HFFc6 (cell line): ENCODE data around the gene CLCNKB. TPM values are rescaled to one million over a fixed set of nuclear protein-coding genes. Genes with fewer than 3 reads are reported as not detected.
"Not testable (repeated sequence)": the region's sequence is repeated elsewhere in the genome, so short reads cannot be mapped to it uniquely, and the experiment has no call there.

Experiments
- DNase-seq: peaks from one replicate; pipeline ENCODE4 v3.0.0-alpha.2; 2018
- H3K27ac Mint-ChIP-seq: 2 replicates; pipeline ENCODE4 v1.8.0; 2020; ENCODE audit warnings: mild to moderate bottlenecking, mixed read lengths
- H3K27me3 Mint-ChIP-seq: 2 replicates; pipeline ENCODE4 v1.8.0; 2021; ENCODE audit warnings: mild to moderate bottlenecking, moderate library complexity, mixed read lengths; ENCODE audit not compliant: insufficient read depth
- H3K36me3 Mint-ChIP-seq: 2 replicates; pipeline ENCODE4 v1.8.0; 2021; ENCODE audit warnings: low read depth, mixed read lengths
- H3K4me1 Mint-ChIP-seq: 2 replicates; pipeline ENCODE4 v1.8.0; 2020; ENCODE audit warnings: low read depth, mixed read lengths
- H3K4me3 Mint-ChIP-seq: 2 replicates; pipeline ENCODE4 v1.8.0; 2020; ENCODE audit warnings: mild to moderate bottlenecking, moderate library complexity, mixed read lengths
- H3K9me3 Mint-ChIP-seq: 2 replicates; pipeline ENCODE4 v1.8.0; 2020; ENCODE audit warnings: mild to moderate bottlenecking, mixed read lengths
- CTCF ChIP-seq: fragments of 200-600 bp; sonication (generic); IDR thresholded peaks from 2 replicates; pipeline ENCODE4 v1.5.0; 2021; ENCODE audit warnings: antibody characterized with exemption, mild to moderate bottlenecking
- total RNA-seq, 6 experiments: library from RNA; stranded (reverse); fragmentation: NEBNext Ultra II Directional; extraction: Animal tissue kit (Norgen Biotek cat#: 25700); gene quantifications; 2 replicates in 1 of 6; 3 replicates in 5 of 6; pipeline ENCODE4 v1.2.3, GENCODE V29; 2021

Gene CLCNKB
- total RNA-seq, 6 experiments from 2014 or later: 0.10 to 0.14 TPM; not detected in 4

GRCh38 chr1:16032388-16033102 is 11.0 kb upstream of the CLCNKB start:
- no peak overlapping the region for H3K27ac Mint-ChIP-seq
- H3K36me3 Mint-ChIP-seq: no peaks in the 10 kb centered on the region
- H3K4me3 Mint-ChIP-seq: no peak overlapping the region
- H3K27me3 Mint-ChIP-seq: peaks cover 5% of the 10 kb centered on the region
- H3K9me3 Mint-ChIP-seq: no peaks in the 10 kb centered on the region
- TF ChIP-seq CTCF: peak; percentile 96
- peaks cover 7% of the 10 kb centered on the region for H3K4me1 Mint-ChIP-seq
- DNase-seq: peak; percentile 77

- H3K27me3 Mint-ChIP-seq: peaks cover 10% of the 10 kb centered on the region
- not testable (repeated sequence) for H3K36me3 Mint-ChIP-seq, H3K9me3 Mint-ChIP-seq, H3K27ac Mint-ChIP-seq, H3K4me1 Mint-ChIP-seq, H3K4me3 Mint-ChIP-seq, DNase-seq
- TF ChIP-seq CTCF: peak; percentile 54
These were observed 10.4 kb upstream of the CLCNKB start for GRCh38 chr1:16033103-16033632.

- not testable (repeated sequence) for H3K4me3 Mint-ChIP-seq, H3K9me3 Mint-ChIP-seq, H3K4me1 Mint-ChIP-seq, H3K27ac Mint-ChIP-seq, H3K36me3 Mint-ChIP-seq, DNase-seq
- peaks cover 11% of the 10 kb centered on the region for H3K27me3 Mint-ChIP-seq
These were observed 7.1 kb upstream of the CLCNKB start for GRCh38 chr1:16036461-16036860.

GRCh38 chr1:16038620-16038912 is 5.0 kb upstream of the CLCNKB start:
- no peaks in the 10 kb centered on the region for H3K36me3 Mint-ChIP-seq
- peaks cover 18% of the 10 kb centered on the region for H3K27me3 Mint-ChIP-seq
- H3K4me1 Mint-ChIP-seq: no peaks in the 10 kb centered on the region
- H3K4me3 Mint-ChIP-seq: no peak overlapping the region
- DNase-seq: no peak
- no peaks in the 10 kb centered on the region for H3K9me3 Mint-ChIP-seq
- H3K27ac Mint-ChIP-seq: no peak overlapping the region
- no peak for TF ChIP-seq CTCF

- DNase-seq, H3K4me3 Mint-ChIP-seq, H3K36me3 Mint-ChIP-seq, H3K9me3 Mint-ChIP-seq, H3K4me1 Mint-ChIP-seq, H3K27ac Mint-ChIP-seq: not testable (repeated sequence)
- H3K27me3 Mint-ChIP-seq: peaks cover 18% of the 10 kb centered on the region
These were observed 3.7 kb upstream of the CLCNKB start for GRCh38 chr1:16039871-16040270.

- TF ChIP-seq CTCF: no peak
- Mint-ChIP-seq H3K27me3 (peaks cover 18% of the 10 kb centered on the region), H3K4me1 (no peaks in the 10 kb centered on the region), H3K4me3 (no peak overlapping the region), H3K9me3 (no peaks in the 10 kb centered on the region), H3K27ac (no peak overlapping the region), H3K36me3 (no peaks in the 10 kb centered on the region)
- no peak for DNase-seq
These were observed 2.4 kb upstream of the CLCNKB start for GRCh38 chr1:16041200-16041599.
